HG03469 (cell line): ENCODE results near the gene SLC12A2.
A peak's percentile ranks its signal among the peaks of the same experiment; 100 is the strongest.

Source experiments
- ATAC-seq: cut with Tn5 transposase; IDR thresholded peaks from one replicate; pipeline ENCODE4 v1.9.1; 2021; ENCODE audit warnings: mild to moderate bottlenecking, moderate library complexity, moderate number of reproducible peaks; ENCODE audit not compliant: unreplicated experiment

Gene SLC12A2

DNA sequence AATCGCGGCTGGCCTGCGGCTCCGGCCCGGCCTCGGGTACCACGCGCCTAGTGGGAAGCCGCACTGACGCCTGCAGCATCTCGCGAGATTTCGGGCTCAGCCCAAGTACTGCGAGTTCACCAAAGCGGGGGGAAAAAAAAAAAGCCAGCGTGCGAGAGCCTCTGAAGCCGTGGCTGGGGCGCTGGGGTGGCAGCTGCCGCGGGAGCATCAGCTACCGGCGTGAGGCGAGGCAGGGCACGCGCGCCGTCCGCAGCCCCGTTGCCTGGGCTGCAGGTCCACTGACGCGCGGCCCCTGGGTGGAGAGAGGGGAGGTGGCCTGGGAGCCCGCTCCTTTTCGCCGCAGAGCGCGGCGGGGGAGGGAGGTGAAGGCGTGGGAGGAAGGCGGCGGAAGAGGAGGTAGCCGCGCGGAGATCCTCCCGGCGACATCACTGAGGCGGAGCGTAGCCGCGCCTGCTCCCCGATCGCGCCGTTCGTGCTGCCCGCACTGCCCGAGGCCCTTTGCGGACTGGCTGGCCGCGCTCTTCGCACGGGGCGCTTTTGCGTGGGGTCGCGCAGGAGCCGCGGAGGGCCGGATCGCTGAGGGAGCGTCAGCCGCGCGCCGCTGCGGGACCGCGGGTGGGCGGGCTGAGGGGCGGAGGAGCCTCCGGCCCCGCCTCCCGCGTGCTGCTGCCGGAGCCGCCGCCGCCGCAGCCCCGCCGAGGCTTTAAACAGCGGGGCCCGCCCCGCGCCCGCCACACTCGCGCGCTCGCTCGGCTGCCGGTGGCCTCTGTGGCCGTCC lies at the start of gene SLC12A2:
Gene SLC12A2, plus strand, starts transcription at position 734 of the 778 bp plus-strand sequence. CDS start 189 bp downstream, outside the sequence.
- ATAC-seq, result peak; percentile 37

DNA sequence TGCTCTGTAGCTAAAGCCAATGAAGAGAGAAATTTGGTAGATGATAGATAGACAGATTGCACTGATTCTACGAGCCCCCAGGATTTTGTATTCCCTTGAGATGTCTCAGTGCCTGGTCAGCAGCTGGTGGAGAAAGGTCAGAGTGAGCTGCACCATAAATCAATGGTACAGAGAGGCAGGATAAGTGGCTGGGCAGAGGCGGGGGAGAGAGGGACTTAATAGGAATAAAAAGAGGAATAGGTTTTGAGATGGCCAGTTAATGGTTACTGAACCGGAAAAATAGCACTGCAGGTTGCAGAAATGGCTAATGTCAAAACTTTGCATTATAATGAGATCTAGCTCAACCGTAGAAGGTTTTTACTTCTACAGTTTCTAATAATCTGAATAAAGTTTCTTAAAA lies 47.9 kb upstream of the SLC12A2 start:
- ATAC-seq, result no peak

DNA sequence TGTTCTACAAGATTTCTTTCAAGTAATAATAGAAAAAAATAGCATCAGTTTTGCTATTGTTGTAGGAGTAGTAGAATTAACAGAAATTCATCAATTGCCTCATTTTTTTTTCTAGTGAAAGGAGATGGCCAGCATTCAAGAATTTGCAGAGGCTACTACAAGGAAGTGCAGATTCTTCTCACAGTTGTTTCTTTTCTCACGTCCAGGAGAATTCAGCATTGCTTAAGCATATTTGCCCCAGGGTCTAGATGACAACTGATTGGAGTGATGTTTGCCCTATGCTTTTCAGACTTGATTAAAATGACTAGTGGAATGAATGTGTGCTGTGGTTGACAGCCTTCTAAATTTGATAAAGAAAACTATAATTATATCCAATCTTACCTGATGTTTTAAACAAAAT lies 46.6 kb upstream of the SLC12A2 start:
- no peak for ATAC-seq

DNA sequence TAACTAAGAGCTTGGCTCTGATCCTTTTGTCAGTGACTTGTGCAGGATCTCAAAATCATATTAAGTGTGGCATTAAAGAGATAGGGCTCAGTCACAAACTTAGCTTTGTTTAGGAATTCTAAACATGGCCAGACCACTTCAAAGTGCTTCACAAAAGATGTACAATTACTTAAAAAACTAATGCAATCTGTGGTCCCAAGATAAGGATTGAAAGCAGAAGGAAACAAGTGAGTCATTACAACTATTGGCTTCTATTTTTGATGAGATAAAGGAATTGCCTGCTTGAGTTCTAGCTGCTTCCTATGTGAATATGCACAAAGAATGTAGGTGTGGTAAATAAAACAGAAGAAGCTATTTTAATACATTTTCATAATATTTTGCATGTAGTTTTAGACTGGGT lies 44.9 kb upstream of the SLC12A2 start:
- ATAC-seq, result no peak

DNA sequence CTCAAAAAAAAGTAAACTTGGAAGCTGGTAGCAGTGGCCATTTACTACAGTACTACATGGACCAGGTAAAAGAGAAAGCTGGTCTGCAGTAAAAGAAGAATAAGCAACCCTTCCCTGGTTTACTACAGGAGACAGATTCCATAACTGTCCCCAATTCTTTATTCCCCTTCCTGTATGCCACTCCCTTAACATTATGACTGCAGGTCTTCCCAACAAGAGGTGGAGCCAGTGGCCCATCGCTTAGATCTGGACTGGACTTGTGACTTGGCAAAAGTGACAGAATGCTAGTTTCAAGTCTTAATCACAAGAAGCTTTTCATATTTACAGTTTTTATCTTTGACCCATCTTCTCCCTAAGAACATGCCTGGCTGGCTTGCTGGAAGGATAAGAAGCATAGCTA lies 42.6 kb upstream of the SLC12A2 start:
- ATAC-seq, result no peak

DNA sequence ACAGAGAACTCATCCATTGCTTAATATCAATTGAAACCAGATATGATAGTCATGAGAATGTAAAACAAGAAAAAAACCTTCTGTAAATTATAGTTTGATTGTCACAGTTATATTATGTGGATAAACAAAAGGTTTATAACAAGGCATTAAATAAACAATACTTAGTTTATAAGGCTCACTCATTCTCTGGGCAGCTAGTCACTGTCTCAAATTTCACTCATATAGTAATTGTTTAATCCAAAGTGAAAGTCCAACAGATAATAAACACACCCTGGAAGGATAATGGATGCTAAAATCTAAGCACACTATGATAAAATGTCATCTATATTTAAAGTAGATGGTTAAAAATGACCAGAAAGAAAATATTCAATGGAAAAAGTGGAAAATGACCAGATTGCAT lies 30.8 kb upstream of the SLC12A2 start:
- no peak for ATAC-seq

DNA sequence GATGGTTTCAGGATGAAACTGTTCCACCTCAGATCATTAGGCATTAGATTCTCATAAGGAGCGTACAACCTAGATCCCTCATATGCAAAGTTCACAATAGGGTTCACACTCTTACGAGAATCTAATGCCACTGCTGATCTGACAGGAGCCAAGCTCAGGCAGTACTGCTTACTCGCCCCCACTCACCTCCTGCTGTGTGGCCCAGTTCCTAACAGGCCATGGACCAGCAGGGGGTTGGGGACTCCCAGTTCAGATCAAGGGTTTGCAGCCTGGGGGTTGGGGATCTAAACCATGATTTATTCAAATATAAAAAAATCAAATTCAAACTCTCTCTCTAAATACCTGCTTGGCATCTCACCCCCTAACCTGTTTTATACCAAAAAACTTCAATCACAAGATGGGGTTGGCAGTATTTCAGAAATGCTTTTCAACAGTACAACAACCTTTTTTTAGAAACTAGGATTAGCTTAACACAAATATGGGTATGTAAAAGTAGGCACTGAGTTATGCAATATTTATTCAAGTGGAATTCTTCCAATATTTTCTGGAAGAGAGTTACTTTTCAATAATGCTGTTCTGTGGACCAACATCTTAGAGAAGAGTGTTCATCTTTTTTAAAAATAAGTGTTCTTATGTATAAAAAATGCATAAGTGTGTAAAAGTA lies 30.1 kb upstream of the SLC12A2 start:
- no peak for ATAC-seq

DNA sequence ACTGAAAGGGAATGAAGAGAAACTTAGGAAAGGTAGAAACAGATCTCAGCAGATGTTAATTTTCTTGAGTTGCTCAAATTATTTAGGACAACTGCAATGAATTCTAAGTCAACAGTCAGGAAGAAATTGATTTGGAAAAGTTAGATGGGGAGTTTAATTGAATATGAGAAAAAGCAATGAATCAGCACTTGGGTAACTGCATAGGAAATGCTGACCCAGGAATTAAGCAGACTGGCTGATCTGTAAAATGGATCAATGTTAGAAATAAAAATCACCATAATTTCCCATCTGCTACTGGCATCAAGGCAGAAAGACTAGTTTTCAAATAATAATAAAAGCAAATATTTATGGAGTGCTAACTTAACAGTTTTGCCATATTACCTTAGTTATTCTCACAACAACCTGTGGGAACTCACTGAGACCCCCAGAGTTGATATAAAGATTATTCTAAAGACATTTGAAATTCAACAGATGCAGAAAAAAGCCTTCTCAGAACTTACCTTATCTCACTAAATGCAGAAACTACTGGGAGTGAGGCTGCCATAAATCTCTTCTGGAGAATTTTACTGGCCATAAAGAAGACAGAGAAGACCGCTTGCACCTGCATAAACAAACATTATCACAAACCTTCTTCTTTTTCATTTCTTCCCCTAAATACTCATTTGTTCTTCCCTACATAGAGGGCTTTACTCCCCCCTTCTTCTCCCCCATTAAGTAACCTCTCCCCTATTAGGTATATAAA lies 22.8 kb upstream of the SLC12A2 start:
- ATAC-seq, result no peak

DNA sequence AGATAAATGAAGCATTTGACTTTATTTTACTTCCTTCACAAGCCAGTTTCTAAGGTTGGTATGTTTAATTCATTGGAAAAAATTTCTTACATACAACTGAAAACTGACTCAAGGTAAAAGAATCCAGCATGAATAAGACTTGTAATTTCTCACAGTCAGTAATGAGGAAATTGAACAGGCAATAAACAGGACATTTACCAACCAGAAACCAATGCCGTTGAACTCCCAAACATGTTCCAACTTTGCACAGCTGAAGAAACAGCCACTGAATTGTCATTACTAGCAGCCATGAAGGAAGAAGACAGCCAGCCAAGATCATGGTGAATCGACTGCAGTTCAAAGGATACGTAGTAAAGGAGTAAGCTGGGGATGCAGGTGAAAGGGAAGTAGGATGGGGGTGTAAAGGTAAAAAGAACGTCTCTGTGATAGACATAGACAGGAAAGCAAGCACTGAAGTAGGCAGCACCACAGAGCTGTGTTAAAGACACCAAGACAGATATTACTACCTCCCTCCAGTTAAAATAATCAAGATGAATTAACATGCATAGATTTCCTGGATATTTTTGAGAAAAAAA lies 21.3 kb upstream of the SLC12A2 start:
- no peak for ATAC-seq

DNA sequence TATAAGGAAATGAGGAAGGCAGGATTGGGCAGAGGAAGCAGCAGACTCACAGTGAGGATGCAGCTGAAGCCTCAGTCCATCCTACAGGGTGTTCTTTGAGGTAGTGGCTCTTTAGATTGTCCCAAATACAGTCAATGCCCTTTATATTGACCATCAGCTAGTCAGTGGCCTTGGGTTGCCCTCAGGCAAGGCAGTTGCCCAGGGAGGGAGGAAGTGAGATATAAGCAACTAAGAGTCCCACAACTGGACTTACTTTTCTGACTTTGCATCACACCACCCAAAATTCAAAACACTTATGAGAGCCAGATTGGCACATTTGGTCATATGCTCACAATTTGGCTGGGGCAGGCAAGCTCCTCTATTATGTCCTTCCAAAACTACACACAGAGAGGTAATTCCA lies 9.4 kb upstream of the SLC12A2 start:
- no peak for ATAC-seq

DNA sequence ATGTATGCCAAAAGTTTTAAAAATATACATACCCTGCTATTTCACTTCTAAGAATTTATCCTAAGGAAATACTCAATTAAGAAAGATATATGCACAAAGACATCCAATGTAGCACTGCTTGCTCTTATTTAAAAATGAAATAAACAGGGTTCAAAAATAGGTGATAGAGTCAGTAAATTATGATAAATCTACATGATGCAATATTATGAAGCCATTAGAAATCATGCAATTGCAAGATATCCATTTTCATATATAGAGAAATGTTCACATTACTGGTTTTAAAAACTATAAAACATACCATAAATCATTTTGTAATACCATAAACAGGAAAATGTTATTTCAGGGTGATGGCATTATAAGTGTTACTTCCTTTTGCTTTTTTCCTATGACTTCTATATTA lies 8.6 kb upstream of the SLC12A2 start:
- no peak for ATAC-seq

DNA sequence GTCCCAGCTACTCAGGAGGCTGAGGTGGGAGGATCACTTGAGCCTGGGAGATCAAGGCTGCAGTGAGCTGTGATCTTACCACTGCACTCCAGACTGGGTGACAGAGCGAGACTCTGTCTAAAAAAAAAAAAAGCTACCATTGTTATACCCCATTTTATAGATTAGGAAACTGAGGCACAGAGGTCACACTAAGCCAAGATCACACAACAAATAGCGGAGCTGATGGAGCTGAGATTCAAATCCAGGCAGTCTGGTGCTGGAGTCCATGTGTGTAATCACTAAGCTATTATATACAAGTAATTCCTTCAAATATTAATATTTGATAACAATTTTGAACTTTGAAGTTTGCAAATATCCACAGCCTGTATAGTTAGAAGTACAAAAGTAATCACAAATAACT lies 6.0 kb upstream of the SLC12A2 start:
- no peak for ATAC-seq

DNA sequence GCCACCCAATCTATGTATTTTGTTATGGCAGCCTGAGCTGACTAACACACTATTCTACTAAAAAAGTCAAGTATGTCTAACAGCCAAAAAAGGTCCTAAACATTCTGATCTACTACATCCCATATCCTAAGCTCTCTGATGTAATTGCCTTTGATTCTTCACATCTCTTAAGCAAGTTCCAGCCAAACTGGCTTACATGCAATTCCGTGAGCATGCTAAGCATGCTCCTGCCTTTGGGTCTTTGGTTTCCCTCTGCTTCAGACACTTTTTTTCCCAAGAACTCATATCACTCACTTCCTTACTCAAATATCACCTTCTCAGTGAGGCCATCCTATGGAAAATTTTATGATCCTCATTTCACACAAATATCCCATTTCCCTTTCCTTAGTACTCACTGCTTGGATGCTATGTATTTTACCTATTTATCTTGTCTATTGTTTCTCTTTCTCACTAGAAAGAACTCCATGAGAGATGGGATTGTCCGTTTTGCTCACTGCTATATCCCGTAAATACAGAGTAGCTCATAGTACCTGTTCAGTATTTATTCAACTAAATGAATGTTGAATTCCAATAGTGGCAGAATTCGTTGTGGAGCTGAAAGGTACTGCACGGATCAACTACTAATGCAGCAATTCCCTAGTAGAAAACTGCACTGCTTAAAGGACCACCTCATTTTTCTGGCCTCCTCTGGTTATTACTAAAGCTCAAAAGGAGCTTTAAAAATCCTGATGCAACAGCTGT lies 2.3 kb upstream of the SLC12A2 start:
- ATAC-seq, result no peak

DNA sequence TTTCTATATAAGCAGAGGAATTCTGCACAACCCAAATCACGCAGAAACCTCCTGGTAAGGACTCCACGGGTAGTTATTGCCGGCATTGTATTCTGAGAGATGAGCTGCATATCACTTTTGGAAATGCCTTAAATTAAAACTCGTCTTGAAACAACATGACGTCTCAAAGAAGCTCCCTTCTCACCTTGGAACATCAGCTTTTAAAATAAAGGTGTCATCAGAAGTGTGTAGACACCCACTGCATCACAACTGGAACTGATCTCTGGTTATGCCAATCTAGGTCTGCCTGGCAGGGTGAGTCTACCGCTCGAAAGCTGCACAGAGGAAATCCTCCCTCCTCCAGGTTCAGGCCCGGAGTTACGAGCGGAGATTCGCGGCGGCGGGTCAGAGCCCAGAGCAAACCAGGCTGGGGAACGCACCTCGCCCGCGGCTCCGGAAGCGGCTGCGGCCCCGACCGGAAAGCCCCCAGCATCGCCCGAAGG lies 974 bp upstream of the SLC12A2 start:
- ATAC-seq, result peak; percentile 7

DNA sequence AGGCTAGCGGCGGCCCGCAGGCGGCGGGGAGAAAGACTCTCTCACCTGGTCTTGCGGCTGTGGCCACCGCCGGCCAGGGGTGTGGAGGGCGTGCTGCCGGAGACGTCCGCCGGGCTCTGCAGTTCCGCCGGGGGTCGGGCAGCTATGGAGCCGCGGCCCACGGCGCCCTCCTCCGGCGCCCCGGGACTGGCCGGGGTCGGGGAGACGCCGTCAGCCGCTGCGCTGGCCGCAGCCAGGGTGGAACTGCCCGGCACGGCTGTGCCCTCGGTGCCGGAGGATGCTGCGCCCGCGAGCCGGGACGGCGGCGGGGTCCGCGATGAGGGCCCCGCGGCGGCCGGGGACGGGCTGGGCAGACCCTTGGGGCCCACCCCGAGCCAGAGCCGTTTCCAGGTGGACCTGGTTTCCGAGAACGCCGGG lies 253 bp downstream of the SLC12A2 start:
- peak; percentile 22 for ATAC-seq

DNA sequence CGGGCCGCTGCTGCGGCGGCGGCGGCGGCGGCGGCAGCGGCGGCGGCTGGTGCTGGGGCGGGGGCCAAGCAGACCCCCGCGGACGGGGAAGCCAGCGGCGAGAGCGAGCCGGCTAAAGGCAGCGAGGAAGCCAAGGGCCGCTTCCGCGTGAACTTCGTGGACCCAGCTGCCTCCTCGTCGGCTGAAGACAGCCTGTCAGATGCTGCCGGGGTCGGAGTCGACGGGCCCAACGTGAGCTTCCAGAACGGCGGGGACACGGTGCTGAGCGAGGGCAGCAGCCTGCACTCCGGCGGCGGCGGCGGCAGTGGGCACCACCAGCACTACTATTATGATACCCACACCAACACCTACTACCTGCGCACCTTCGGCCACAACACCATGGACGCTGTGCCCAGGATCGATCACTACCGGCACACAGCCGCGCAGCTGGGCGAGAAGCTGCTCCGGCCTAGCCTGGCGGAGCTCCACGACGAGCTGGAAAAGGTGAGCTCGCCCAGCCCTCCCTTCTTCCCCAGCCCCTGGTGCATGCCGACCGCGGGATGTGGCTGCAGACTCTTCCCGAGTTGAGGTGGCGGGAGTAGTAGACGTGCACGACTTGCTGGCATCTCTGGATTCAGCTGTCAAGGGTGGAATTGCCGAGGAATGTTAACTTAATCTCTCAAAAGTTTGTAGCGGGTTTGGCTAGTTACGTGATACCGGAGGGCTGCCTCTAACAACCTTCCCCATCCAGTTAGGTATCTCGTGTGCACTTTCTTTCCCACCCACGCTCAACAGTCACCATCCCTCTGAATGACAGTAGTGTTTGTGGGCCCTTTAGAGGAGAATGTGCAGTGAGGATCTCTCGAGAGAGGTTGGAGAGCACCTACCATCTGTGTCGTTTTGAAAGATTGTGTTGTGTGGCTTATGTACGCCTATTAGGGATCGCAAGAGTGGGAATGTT lies 932 bp downstream of the SLC12A2 start:
- peak; percentile 13 for ATAC-seq

DNA sequence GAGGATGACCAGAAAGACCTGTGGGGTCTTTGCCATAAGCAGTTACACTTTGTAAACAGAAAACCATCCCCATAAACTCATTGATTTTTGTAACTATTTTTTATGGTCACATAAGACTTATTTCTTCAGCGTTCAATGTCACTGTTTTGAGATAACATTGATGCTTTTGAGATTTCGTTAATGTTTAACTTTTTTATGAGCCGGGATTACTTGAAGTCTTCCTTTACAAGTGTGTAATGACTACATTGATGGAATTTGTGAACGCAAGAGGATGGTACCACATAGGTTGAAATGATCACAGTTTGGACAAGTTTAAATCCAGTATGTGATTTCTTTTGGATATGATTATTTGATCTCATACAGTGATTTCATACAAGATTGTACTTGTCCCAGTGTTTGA lies 1.8 kb downstream of the SLC12A2 start:
- ATAC-seq, result no peak

DNA sequence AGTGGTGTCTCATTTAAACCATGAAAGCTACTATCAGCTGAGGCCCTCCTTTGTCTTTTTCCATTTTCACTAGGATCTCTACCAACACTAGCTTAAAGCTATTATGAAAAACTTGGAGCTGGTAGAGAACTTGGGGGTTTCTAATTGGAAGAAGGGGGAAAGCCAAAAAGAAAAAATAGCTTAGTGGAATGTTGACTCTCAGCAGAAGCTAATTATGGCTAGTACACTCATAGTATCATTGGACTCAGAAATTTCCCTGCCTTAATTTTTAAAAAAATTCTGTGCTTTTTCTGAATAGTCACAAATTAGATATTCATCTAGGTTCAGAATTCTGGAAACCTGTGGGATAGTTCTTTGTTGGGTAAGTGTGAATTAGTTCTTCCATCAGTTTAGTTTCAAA lies 8.0 kb downstream of the SLC12A2 start:
- ATAC-seq, result no peak

DNA sequence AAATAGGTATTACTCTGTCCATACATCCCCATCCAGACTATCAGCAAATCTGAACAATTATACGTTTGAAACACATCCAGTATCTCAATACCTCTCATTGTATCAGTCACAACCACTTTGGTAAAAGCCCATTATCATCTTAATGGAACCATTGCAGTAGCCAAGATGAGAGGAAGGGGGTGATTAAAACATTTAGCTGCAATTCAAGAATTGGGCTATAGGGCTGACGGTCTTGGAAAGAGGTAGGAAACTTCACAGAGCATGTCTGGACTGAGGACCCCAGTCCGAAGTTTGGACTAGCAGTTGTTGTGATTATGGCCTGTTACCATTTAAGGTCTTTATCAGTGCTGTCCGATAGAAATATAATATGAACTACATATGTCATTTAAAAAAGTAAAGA lies 8.6 kb downstream of the SLC12A2 start:
- no peak for ATAC-seq

DNA sequence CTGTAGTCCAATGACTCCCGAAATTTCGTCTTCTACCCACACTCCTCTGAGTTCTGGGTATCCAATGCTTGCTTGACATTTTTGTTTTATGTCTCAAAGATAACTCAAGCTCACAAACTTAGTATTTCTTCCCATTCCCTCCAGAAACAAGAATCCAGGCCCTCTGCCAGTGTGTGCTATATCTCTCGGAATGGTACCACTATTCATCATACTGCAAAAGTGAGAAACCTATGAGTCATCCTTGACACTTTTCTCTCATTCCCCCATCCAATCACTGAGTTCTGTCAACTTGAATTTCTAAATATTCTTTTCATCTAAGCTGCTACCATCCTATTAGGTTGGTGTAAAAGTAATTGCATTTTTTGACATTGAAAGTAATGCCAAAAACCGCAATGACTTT lies 9.8 kb downstream of the SLC12A2 start:
- ATAC-seq, result no peak
